ENCODE measurements around the gene SCYGR6.

Gene SCYGR6

DNA sequence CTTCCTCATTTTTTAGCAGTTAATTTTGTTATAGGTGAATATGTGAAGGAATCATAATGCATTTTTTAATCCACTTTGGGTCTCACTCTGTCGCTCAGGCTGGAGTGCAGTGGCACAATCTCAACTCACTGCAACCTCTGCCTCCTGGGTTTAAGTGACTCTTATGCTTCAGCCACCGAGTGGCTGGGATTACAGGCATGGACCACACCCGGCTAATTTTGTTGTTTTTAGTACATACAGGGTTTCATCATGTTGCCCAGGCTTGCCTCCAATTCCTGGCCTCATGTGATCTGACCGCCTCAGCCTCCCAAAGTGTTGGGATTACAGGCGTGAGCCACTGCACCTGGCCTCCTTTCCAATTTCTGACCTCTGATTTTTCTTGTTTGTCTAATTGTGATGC, 40.3 kb downstream of the SCYGR6 start:
- no peak for TF ChIP-seq ZNF274 (IDR thresholded peaks at IDR 0.05; ENCODE audit: low read depth, low read length)
- H3K4me3 ChIP-seq (ENCODE audit: low read length): no peak overlapping the region

DNA sequence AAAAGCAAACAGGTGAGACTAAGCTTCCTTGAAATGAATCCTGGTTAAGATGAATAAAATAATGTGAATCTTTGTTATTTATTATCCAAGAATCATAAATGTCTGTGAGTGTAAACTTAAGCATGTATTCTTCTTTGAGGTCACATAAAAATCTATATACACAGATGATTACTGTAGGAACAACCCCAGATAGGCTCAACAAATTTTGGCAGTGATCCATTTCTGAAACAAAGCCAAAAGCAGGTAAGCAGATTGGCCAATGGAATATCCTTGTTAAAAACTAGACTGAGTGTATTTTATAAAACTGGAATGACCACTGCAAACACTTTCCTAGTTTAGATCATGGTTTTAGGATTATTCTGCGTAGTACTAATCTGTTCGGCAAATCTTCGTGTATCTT, 46.6 kb downstream of the SCYGR6 start:
- no peak for TF ChIP-seq ZNF274 (IDR thresholded peaks at IDR 0.05; ENCODE audit: low read depth, low read length)
- H3K4me3 ChIP-seq (ENCODE audit: low read length): no peak overlapping the region

DNA sequence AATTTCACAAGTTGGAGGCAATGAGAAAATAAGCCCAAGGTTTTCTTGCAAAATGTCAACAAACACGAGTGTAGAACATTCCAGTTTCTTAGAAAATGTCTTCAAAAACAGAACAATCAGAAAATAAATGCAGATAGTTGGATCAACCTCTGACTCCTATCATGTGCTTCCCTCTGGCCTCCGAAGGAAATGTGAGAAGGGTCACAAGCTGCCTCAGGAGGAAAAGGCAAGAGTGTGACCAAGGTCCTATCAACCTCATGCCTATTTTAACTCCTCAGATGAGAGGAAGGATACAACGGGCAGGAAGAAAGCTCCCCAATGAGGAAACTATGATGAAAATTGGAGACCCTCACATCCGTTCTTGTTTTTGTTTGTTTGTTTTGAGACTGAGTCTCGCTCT, 50.1 kb downstream of the SCYGR6 start:
- H3K4me3 ChIP-seq (ENCODE audit: low read length): no peak overlapping the region
- no peak for TF ChIP-seq ZNF274 (IDR thresholded peaks at IDR 0.05; ENCODE audit: low read depth, low read length)

All from GM08714 (cell line).